Right lobe of liver (tissue), 6 donors: ENCODE data around the gene THEMIS. TPM values are rescaled to one million over a fixed set of nuclear protein-coding genes. Genes with fewer than 3 reads are reported as not detected.

Experiments used
- ATAC-seq, 4 donors: fragments of 200-7000 bp; cut with Tn5 transposase; one replicate each; pipeline ENCODE4 v1.9.1; 2020; ENCODE audit warnings: mild to moderate bottlenecking in 4 of 4, moderate library complexity in 4 of 4
- DNase-seq, 3 donors: peaks; one replicate each; pipeline ENCODE4 v3.0.0-alpha.2; 2020
- H3K27ac ChIP-seq, 3 donors: fragments of 200-600 bp; one replicate each; pipeline ENCODE4 v1.8.0; 2022
- H3K27me3 ChIP-seq, 2 donors: fragments of 200-600 bp; one replicate each; pipeline ENCODE4 v1.8.0; 2022
- H3K36me3 ChIP-seq, 4 donors: fragments of 200-600 bp; sonication (generic) in 1 of 4; one replicate each; pipeline versions ENCODE4 v1.5.1 to v1.8.0; 2017 to 2022; ENCODE audit warnings: control low read depth in 1 of 4
- H3K4me1 ChIP-seq, 4 donors: fragments of 200-600 bp; sonication (generic) in 1 of 4; one replicate each; pipeline versions ENCODE4 v1.5.1 to v1.8.0; 2017 to 2022; ENCODE audit warnings: control low read depth in 1 of 4
- H3K4me3 ChIP-seq, 3 donors: fragments of 200-600 bp; one replicate each; pipeline ENCODE4 v1.8.0; 2022
- H3K9me3 ChIP-seq, 4 donors: fragments of 200-600 bp; sonication (generic) in 1 of 4; one replicate each; pipeline versions ENCODE4 v1.5.1 to v1.8.0; 2017 to 2022; ENCODE audit warnings: control low read depth in 1 of 4
- CTCF ChIP-seq, 4 donors: fragments of 200-600 bp in 3 of 4; fragments of 450-650 bp in 1 of 4; IDR thresholded peaks; one replicate each; pipeline versions ENCODE4 v1.5.1 to v1.8.0; 2016 to 2022; ENCODE audit warnings: antibody characterized with exemption in 4 of 4, mild to moderate bottlenecking in 2 of 4
- POLR2A ChIP-seq: fragments of 450-650 bp; IDR thresholded peaks from one replicate; pipeline ENCODE4 v1.6.1; 2017; ENCODE audit warnings: antibody characterized with exemption, mild to moderate bottlenecking
- intact Hi-C, 2 donors: fragments of 100-400 bp; cut with DNase I; formaldehyde crosslinking; loops; one replicate each; pipeline versions ENCODE4 v1.11.2 to v1.14.1; 2022
- total RNA-seq, 6 experiments: library from RNA; depleted of rRNA in 2 of 6; stranded (reverse); fragments of >200 nt in 2 of 6; fragmentation: NEBNext Ultra II Directional in 3 of 6; extraction: Animal tissue kit (Norgen Biotek cat#: 25700) in 3 of 6; gene quantifications; one replicate each; pipeline versions ENCODE4 v1.1.0 to v1.2.4, GENCODE V29; 2016 to 2023
- donor health status: DM: no; HTN: yes; CAD: no.
- donor health status: DM: no; HTN: no; CAD: no.
- donor health status: DM: no; HTN: no; CAD: no.
- donor health status: DM: no; HTN: yes; CAD: no.
- donor health status: DM: no; HTN: yes; CAD: no.

Gene THEMIS
- total RNA-seq, 6 experiments from 2014 or later = 0.09 to 0.61 (median 0.17) TPM; not detected in 1

GRCh38 chr6:127706216-127706615 is 194.6 kb downstream of the THEMIS start:
- TF ChIP-seq CTCF (IDR thresholded peaks at IDR 0.05) (no peak), POLR2A (no peak)
- Histone ChIP-seq H3K36me3 (no peaks in the 10 kb centered on the region), H3K4me3 (no peak overlapping the region), H3K27me3 (no peaks in the 10 kb centered on the region), H3K4me1 (no peaks in the 10 kb centered on the region), H3K27ac (no peak overlapping the region), H3K9me3 (no peaks in the 10 kb centered on the region)
- intact Hi-C loops = no loop called here
- DNase-seq (no peak), ATAC-seq (no peak)

- Histone ChIP-seq H3K4me3 (no peak overlapping the region), H3K36me3 (no peaks in the 10 kb centered on the region), H3K27ac (no peak overlapping the region), H3K9me3 (no peaks in the 10 kb centered on the region), H3K27me3 (no peaks in the 10 kb centered on the region), H3K4me1 (no peaks in the 10 kb centered on the region)
- no peak for ATAC-seq
- TF ChIP-seq POLR2A (no peak), CTCF (IDR thresholded peaks at IDR 0.05) (no peak)
- no peak for DNase-seq
- intact Hi-C loops = no loop called here
These were observed 205.8 kb downstream of the THEMIS start for GRCh38 chr6:127695108-127695507.

DNA sequence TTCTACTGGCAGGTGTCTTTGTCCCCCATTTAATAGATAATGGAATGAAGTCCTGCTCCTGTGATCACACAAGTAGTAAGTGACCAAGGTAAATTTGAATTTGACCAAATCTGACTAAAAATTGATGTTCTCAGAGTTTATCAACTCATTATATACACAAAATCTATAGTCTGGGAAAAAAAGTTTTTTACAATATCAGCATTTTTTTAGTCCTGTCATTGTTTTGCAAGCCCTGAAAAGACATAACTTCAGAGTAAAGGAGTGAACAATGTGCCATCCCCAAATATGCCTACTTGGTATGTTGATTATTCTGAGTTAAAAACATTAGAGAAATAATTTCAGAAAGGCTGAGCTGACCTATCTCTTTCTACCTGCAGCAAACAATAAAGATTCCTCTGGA is 209.7 kb downstream of the THEMIS start:
- Histone ChIP-seq H3K4me3 (no peak overlapping the region), H3K36me3 (no peaks in the 10 kb centered on the region), H3K27me3 (no peaks in the 10 kb centered on the region), H3K27ac (no peak overlapping the region), H3K4me1 (no peaks in the 10 kb centered on the region), H3K9me3 (no peaks in the 10 kb centered on the region)
- no peak for ATAC-seq
- intact Hi-C loops = no loop called here
- no peak for DNase-seq
- TF ChIP-seq CTCF (IDR thresholded peaks at IDR 0.05) (no peak), POLR2A (no peak)

DNA sequence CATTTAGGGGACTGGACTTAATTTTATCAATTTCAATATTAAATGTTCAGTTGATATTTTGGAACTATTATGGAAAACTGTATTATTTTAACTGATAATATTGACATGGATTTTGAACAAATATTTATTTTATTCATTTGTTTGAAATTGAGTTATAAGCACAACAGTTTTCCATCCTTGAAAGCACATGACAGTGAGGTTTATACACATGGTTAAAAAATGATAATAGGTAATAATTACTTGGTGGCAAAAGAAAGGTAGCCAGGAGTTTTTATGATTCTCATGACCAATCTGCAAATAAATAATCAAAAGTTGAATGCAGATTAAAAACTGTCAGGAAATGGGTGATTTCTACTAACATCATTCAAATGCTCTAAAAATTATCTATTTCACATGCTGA is 210.3 kb downstream of the THEMIS start:
- no peak for ATAC-seq
- intact Hi-C loops = no loop called here

More for the DNA sequence above, 210.3 kb downstream of the THEMIS start:
- Histone ChIP-seq H3K27me3 (no peaks in the 10 kb centered on the region), H3K36me3 (no peaks in the 10 kb centered on the region), H3K9me3 (no peaks in the 10 kb centered on the region), H3K4me3 (no peak overlapping the region), H3K27ac (no peak overlapping the region), H3K4me1 (no peaks in the 10 kb centered on the region)
- no peak for DNase-seq
- TF ChIP-seq CTCF (IDR thresholded peaks at IDR 0.05) (no peak), POLR2A (no peak)
